DMS79 (cell line): ENCODE data around the gene ATG9B.
"Not testable (repeated sequence)": the region's sequence is repeated elsewhere in the genome, so short reads cannot be mapped to it uniquely, and the experiment has no call there.

Experiments used
- DNase-seq: peaks from one replicate; lab custom pipeline; 2025; lab: John Stamatoyannopoulos, UW

Gene ATG9B

DNA sequence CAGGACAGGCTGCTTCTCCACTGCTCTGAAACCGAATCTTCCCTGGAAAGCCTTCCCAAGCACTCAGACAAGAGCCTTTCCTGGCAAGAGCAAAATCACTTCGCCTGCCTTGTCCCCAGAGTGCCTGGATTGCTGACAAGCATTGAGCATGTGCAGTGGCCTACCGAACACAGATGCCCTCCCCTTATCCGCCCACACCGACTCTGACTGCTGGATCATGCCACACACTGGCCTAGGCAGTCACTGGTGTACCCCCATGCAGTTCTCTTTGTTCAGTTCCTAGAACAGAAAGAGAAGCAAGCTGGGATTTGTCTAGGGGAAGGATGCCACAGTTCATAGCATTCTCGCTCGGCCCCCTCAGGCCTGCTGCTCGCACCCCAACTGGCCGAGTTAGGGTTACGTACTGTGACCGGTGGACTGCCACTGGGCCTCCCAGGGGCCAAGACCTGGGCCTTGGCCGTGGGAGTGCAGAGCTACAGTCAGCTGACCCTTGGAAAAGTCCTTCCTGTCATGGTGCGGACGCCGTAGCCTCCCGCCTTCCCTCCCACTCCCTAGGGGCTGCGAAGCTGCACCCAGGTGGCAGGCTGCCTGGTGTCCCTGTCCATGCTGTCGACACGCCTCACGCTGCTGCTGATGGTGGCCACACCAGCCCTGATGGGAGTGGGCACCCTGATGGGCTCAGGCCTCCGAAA is 10.9 kb upstream of the ATG9B start:
- no peak for DNase-seq

DNA sequence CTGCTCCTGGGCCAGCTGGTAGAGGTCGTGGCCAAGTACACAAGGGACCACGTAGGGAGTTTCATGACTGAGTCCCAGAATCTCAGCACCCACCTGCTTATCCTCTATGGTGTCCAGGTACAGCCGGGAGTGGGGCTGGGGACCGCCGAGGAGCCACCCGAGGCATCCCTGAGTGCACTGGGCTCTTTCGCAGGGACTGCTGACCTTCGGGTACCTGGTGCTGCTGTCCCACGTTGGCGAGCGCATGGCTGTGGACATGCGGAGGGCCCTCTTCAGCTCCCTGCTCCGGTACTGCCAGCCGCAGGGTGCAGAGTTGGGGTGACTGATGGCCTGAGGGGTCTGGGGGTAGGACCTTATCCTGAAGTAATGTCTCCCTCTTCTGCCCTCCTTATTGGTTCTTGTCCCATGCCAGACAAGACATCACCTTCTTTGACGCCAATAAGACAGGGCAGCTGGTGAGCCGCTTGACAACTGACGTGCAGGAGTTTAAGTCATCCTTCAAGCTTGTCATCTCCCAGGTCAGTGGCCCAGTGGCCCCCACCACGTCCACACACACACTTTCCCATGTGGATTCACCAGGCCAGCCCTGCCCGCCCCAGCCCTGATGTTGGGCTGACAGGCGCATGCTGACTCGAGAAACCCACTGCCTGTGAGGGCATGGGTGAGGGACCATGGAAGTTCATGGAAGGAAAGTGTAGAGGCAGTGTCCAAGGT is 10.2 kb upstream of the ATG9B start:
- DNase-seq = no peak

DNA sequence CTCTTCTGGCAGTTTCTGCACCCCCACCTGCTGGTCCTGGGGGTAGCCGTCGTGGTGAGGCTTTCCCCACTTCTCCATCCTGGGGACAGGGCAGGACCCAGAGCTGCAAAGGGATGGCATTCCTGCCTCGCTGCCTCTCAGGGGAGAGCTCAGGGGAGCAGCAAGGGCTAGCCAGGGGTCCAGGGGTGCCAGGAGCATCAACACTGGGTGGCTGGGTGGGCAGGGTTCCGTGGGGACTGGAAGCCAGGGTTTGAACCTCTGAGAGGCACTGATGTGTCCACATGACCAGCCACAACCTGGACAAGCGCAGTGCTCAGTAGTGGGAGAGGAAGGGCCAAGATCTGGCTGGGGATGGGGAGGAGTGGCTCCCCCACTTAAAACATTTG is 9.6 kb upstream of the ATG9B start:
- no peak for DNase-seq

DNA sequence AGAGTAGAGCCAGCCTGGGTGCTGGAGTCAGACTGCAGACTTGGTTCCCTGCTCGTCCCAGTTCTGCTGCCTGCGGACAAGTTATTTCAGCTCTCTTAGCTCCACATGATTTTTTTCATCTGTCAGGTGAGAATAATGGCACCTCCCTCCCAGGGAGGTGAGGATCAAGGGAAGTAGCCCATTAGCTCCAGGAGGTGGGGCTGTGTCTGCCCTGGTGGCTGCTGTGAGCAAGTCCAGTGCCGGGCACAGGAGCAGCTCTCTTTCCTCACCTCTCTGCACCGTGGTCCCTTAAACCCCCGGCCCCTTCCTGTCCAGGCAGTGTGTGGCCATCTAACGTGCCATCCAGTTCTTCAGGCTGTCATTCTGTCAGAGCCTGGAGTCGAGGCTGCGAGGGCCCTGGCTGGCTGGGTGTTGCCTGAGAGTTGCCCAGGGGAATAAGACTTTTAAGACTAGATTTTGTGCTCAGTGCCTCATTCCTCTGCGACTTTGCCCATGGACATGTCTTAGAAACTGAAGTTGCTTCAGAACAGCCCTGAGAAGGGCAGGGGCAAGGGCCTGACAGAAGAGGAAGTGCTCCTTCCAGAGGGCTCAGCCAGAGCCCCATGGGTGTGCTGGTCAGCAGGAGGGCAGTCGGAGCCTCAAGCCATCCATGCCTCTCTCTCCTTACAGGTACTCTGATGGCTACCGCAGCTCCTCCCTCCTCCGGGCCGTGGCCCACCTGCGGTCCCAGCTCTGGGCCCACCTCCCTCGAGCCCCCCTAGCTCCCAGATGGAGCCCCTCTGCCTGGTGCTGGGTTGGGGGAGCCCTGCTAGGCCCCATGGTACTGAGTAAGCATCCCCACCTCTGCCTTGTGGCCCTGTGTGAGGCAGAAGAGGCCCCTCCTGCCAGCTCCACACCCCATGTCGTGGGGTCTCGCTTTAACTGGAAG is 8.9 kb upstream of the ATG9B start:
- DNase-seq = no peak

DNA sequence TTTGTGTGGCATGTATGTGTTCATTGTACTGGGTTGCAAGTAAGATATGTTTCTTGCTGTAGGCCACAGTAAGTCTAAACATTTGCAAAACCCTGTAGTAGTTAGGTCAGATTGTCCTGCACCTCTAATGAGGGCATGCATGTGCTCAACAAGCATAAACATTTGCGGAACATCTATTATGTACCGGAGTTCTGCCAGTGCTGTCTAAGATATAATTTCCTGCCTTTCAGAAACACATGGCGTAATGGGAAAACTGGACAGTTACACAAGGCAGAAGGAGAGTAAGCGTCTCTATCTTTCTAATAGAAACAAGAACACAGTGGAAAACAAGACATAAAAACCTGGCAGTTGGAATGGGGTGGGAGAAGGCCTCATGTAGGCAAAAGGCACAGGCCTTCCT is 6.7 kb upstream of the ATG9B start:
- no peak for DNase-seq

DNA sequence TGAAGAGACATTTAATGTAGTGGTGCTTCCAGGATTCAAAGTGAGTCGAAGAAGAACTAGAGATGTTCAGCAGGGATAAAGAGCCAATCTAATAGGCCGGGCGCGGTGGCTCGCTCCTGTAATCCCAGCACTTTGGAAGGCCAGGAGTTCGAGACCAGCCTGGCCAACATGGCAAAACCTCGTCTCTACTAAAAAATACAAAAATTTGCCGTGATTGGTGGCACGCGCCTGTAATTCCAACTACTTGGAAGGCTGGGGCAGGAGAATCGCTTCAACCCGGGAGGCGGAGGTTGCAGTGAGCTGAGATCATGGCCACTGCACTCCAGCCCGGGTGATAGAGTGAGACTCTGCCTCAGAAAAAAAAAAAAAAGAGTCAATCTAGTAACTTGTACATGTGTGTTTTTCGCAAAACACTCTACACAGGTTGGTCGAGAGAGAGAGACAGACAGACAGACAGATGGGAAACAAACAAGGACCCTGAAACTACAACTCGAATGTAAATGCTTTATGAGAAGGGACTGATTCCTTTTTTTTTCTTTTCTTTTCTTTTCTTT is 4.7 kb upstream of the ATG9B start:
- DNase-seq = no peak

DNA sequence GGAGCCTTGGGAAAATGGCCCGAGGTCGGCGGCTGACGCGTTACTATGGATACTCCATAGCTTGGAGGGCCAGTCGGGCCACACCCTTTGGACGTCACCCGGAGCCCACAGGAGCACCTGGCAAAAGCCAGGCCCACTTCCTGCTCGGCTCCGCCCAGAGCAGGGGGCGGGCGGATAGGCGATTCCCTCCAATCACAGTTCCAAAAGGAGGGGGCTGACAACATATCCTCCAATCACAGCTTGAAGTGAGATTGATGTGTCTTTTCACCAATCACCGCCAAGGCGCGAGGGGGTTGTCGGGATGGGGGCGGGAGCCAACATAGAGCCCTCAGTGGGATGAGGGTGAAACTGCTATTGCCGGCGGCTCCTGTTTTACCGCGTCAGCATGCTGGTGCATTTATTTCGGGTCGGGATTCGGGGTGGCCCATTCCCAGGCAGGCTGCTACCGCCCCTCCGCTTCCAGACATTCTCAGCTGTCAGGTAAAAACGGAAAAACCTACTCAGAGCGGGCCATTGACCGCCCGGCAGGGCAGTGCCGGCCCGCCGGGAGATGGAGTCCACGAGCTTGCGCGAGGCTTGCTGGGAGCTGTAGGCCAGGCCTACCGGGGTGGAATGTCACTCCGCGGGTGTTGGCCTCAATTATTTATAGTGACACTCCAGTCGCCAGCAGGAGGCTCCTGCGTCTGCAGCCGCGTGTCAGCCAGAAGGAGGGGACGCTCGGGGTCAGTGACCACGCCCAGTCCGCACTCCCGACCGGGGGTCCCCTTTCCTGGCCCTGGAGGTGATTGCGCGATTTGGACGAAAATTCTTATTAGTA is 4.0 kb upstream of the ATG9B start, which contains the start of gene ABCB8:
TSS of gene ABCB8 (plus strand) at position 320 of the 817 bp plus-strand sequence. CDS start at position 386, 66 bp downstream.
- DNase-seq = peak; percentile 97

DNA sequence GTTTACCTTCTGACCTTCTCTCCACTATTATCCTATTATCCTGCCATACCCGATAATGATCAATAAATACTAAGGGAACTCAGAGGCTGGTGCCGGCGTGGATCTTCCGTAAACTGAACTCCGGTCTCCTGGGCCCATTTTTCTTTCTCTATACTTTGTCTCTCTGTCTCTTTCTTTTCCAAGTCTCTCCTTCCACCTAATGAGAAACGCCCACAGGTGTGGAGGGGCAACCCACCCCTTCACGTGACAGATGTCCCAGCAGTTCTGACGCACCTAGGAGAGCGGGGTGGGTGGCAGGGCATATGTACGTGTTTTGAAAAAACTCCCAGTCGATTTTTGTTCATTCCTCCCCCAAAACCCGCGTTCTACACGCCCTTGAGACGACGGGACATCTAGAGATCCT is 3.4 kb upstream of the ATG9B start:
- DNase-seq = not testable (repeated sequence)

DNA sequence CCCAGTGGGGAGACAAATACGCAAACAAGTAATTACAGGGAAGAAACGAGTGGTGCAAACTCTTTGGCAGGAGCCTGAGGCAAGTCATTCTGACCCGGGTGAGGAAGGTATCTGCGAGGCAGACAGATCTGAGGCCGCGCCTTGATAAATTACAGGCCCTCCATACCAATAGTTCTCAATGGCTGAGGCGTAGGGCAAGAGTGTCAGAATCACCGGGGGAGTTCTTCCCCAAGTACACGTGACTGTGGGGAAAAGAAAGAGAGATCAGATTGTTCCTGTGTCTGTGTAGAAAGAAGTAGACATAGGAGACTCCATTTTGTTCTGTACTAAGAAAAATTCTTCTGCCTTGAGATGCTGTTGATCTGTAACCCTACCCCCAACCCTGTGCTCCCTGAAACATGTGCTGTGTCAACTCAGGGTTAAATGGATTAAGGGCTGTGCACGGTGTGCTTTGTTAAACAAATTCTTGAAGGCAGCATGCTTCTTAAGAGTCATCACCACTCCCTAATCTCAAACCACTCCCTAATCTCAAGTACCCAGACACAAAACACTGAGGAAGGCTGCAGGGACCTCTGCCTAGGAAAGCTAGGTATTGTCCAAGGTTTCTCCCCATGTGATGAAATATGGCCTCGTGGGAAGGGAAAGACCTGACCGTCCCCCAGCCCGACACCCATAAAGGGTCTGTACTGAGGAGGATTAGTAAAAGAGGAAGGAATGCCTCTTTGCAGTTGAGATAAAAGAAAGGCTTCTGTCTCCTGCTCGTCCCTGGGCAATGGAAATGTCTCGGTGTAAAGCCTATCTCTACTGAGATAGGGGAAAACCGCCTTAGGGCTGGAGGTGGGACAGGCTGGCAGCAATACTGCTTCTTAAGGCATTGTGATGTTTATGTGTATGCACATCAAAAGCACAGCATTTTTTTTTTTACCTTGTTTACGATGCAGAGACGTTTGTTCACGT is 2.8 kb upstream of the ATG9B start:
- not testable (repeated sequence) for DNase-seq

DNA sequence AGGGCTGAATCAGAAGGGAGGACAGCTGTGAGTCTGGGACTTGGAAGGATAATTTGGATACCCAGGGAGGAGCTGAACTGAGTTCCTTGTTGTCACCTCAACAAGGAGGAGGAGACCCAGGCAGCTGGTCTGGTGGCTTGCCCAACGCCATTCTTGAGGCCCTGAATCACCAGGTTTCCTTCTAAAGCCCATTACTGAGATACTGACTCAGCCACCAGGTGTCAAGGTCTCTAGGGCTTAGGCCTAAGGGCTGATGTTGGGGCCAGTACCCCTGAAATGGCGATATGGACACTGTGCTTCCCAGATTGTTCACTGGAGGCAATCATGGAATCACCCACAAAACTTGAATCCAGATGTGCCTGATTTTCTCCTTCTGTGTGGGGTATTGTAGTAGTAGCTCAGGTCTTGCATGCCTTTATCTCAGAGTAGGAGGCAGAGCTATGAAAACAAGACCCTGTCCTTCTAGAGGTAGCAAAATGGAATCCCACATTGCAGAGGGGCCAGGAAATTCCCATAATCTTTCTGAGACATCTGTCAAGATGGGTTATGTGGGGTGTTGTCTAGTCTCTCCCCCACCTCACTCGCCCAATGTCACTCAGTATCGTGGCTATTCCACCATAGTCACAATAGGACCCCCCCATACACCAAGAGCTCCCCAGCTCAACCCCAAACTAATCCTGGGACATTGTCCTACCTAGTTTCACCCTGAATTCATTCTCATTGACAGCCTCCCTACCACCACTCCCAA is 1.8 kb upstream of the ATG9B start:
- DNase-seq = no peak

DNA sequence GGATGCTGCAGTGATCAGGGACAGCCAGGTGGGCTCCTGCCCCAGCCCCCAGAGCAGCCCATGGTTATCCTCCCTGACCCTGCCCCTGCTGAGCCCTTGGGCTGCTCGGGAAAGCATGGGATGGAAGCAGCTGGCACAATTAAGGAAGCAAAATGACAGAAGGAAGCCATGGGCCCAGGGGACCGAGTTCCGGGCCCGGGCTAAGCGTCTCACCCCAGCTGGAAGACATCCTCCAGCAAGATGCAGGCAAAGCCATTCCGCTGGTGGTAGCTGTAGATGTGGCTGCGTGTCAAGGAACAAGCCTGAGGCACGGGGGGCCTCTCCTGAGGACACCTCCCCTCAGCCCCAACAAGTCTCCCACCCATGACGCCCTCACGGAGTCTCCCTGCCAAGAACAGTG is 1.1 kb downstream of the ATG9B start:
- DNase-seq = no peak

DNA sequence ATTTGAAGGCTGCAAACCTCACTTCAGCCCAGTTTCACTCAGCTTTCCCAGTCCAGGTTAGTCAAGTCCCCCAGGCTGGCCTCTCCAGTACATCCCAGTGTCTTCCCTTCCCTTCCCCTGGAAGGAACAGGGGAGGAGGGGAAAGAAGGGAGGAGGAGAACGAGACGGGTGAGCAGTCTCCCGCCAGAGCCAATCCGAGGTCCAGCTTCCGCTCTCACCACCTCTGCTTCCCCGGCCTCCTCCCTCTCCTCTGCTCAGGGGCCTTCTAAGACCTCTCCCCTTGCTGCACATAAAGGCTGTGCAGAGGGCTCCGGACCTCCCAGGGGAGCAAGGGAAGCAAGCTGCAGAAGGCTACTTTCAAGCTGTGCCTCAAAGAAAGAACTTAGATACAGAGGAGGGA is 4.1 kb downstream of the ATG9B start:
- no peak for DNase-seq

DNA sequence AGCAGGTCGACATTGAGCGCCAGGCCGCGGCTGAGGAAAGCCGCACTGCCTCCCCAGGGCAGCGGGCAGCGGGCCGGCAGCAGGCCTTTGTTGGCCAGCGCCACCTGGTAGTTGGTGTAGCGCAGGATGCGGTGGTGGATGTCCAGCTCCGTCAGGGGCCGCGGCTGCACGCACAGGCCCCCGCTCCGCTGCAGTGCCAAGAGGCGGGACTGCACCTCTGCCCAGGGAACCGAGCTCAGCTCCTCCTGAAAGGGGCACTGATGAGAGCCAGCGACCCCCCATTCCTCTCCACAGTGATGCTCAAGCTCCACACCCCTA is 5.2 kb downstream of the ATG9B start:
- no peak for DNase-seq

DNA sequence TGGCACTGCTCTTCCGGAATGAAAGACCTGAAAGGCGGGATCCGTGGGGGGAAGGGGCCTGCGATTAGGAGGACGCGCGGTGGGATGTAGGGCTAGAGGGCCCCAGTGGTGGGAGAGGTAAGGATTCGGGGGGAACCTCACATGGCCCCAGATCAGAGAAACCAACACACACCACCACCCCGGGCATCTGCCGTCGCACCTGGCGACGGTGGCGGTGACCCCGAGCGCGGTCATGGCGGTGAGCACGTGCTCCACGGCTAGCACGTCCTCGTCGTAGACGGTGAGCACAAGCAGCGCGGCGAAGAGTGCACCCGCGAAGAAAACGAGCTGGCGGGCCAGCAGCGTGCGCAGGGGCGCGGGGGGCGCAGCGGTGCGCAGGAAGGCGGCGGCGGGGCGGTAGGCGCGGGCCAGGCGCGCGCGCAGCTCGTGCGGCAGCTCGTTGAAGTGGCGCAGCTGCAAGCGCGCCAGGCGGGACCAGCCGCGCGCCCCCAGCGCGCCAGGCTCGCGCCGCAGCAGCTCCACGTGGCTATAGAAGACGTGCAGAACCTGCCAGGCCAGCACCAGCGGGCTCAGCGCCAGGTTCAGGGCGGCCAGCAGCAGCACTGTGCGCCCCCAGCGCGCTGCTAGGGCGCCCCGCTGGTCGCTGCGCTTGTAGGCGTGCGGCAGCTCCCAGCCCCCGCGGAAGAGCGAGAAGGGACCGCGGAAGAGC is 5.7 kb downstream of the ATG9B start:
- no peak for DNase-seq

DNA sequence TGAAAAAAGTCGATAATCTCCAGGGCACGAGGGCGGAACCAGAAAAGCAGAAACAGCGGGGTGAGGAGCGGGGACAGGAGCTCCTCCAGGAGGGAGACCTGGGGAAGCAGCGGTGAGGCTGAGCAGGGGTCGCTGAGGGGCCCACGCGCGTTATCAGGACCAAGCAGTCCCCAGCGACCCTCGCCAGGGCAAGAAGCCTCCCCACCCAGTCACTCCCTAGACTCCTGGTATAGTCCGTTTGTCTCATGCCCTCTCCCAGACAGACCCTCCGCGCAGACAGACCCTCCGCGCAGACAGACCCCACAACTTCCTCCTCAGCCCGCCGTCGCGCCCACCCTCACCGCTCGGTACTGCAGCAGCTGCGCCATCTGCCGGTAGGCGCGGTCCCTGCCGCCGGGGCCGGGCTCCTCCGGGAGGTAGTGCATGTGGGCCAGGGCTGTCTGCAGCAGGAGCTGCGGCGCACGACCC is 6.3 kb downstream of the ATG9B start:
- DNase-seq = peak; percentile 36

DNA sequence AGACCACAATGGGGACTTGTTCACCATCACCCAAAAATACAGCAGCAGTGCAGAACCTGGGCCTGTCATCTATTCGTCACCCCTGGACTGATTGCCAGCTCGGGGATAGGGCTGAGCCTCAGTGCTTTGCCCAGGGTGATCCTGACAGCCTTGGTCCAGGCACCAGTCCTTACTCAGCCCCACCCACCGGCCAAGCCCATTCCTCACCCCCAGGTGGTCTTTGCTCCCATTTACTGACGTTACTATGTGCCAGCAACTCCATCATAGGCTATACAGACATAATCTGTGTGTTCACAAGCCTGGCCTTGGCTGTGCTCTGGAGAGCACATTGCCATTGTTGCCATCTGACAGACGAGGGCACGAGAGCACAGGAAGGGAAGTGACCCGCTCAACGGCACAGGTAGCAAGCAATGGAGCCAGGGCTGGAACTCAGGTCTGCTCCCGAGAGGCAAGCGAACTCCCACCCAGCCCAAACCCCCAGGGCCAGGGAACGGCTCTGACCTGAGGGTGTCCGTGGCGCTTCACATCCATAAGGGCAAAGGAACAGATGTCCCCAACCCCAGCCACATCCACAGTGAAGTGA is 6.8 kb downstream of the ATG9B start:
- DNase-seq = no peak

DNA sequence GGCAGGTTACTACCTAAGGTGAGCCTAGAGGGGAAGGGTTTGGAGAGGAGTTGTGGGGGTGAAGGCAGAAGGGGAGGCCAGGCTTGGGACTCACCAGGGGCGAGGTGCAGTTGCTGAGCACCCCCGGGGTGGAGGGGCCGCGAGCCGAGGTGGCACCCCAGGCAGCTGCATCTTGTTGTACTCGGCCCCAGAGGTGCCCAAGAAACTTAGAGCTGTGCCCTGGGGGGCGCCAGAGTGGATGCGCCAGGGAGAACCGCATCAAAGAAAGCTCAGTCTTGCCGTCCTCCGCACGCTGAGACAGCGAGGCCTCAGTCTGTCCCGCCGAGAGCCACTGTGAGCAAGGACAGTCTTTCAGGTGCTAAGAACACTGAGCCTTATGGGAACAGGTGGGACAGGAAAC is 7.4 kb downstream of the ATG9B start:
- no peak for DNase-seq

DNA sequence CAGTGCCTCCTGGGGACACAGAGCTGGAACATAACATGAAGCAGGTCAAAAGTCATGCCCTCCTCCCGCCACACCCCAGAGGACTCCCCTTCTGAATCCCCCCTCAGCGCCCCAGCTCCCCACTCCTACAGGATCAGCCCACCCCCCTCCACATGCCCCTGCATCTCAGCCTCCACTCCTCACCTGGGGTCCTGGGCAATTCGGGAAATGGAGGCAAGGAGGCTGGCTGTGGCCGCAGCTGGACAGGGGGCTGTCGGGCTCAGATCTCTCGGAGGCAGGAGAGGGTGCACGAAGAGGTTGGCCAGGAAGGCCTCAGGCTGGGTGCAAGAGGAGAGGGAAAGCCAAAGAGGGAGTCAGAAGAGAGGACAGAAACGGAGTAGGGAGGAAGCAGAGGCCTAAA is 7.8 kb downstream of the ATG9B start:
- no peak for DNase-seq

DNA sequence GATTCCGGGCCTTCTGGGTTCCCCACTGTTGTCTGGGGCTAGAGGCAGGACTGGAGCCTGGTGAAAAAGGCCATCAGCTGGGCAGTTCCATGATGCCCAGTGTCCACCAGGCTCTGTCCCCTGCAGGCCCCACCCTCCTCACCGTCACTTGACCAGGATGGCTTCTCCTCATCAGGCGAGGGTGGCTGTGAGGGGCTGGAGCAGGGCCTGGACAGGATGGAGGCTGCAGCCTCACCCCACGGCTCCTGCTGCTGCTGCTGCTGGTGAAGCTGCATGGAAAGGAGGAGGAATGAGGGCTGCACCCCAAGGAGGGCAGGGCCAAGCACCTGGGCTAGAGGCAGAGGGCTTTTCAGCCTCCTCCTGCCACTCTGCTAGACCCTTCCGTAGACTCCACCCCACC is 8.3 kb downstream of the ATG9B start:
- DNase-seq = no peak
